Urothelium cell line (cell line): ENCODE data around the gene RPN2.
"Not testable (repeated sequence)": the region's sequence is repeated elsewhere in the genome, so short reads cannot be mapped to it uniquely, and the experiment has no call there.

Experiments
- DNase-seq: peaks from one replicate; pipeline ENCODE4 v3.0.0; 2011; ENCODE audit warnings: low spot score, mixed read lengths
- FAIRE-seq: peaks from 2 replicates; lab custom pipeline; 2011; peaks lifted over from hg19 to GRCh38; lab: Jason Lieb, UNC

The RPN2 gene

DNA sequence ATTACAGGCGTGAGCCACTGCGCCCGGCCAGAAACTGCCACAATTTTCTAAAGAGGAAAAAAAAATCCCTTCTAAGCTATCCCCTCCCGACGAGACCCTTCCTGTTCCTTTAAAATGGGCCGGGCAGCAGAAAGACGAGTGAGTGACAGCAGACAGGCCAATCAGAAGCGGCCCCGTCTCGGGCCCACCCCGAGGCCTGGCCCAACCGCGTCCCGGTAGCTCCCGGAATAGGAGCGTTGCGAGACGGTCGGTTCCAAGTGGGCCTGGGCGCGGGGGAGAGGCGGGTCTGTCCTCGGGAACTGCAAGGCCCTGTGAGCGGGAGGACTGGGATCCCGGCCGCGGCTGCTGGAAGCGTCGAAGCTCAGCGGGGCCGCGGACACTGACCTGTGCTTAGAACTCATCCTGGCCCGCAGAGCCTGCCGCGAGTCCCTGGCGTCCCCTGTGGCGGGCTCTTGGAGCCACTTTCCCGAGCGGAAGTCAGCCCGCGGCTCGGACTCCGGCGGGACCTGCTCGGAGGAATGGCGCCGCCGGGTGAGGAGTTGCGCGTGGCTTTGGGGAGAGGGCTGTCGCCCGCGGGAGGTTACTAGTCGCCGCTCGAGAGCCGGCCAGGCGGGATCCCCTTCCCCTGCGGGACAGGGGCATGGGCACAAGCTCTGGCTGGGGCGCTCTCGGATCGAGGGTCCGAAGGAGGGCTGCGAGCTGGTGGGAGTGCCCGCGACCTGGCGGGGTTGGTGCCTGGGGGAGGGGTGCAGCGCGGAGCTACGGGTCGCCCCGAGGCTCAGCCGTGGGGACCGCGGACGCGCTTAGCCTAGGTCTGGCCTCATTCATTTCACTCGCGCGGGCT, at the start of gene RPN2, which contains the start of gene MROH8:
TSS of gene RPN2 (plus strand) at position 492 of the 844 bp plus-strand sequence. CDS start at position 519, 27 bp downstream.
TSS of gene MROH8 (minus strand) at position 710 of the 844 bp plus-strand sequence.
- FAIRE-seq: no peak
- peak; percentile 98 for DNase-seq

DNA sequence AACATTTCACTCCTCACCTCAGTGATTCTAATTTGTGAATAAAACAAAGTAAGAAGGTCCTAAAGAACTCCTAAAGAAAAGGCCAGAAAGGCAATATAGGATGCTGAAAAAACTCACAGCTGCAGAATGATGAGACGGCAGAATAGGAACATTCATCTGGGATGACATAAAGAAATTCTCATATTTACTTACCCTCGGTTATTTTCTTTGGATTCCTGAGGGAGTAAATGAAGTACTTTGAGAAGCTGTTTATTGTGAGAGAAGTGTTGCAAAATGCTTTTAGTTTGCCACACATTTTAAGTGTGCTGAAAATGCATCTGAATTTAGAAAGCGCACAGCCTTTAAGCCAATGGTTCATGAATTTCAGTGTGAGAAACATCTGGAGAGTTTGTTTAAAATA, 47.6 kb upstream of the RPN2 start:
- DNase-seq: no peak
- no peak for FAIRE-seq

- FAIRE-seq (no peak), DNase-seq (no peak)
These were observed 45.2 kb upstream of the RPN2 start for GRCh38 chr20:37133952-37134351.

DNA sequence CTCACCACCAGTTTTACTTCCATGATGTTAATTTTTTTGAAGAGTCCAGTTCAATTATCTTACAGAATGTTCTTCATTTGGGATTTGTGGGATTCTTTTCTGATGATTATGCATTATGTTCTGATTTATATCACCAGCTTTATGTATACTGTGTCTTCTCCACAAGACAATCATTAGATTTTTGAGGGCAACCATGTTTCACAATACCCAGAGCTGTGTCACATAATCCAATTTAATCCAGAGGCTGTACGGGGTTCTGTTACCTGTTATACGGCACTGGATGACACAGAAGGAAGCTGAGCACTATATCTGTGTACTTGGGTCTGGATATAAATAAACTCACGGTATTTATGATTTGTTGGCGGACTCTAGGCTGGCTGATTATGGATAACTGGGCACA, 41.6 kb upstream of the RPN2 start:
- FAIRE-seq (no peak), DNase-seq (no peak)

- DNase-seq (no peak), FAIRE-seq (no peak)
These were observed 36.4 kb upstream of the RPN2 start for GRCh38 chr20:37142708-37143107.

GRCh38 chr20:37144856-37145404, 34.2 kb upstream of the RPN2 start:
- DNase-seq (no peak), FAIRE-seq (no peak)

DNA sequence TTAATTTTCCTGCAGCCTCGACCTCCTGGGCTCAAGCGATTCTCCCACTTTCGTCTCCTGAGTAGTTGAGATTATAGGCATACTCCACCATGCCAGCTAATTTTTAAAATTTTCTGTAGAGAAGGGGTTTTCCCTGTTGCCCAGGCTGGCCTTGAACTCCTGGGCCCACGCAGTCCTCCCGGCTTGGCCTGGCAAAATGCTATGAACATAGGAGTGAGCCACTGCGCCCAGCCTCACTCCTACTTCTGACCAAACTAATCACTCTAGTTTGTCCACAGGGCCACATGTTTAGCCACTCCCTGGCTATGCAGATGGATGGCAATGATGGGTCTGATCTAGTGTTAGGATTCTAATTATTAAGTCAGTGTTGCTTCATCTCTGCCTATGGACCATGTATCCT, 31.9 kb upstream of the RPN2 start:
- FAIRE-seq (no peak), DNase-seq (no peak)

DNA sequence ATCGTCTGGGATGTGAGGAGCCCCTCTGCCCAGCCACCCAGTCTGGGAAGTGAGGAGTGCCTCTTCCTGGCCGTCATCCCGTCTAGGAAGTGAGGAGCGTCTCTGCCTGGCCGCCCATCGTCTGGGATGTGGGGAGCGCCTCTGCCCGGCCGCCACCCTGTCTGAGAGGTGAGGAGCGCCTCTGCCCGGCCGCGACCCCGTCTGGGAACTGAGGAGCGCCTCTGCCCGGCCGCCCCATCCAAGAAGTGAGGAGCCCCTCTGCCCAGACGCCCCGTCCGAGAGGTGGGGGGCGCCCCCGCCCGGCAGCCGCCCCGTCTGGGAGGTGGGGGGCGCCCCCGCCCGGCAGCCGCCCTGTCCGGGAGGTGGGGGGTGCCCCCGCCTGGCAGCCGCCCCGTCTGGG, 28.3 kb upstream of the RPN2 start:
- DNase-seq, FAIRE-seq: not testable (repeated sequence)

DNA sequence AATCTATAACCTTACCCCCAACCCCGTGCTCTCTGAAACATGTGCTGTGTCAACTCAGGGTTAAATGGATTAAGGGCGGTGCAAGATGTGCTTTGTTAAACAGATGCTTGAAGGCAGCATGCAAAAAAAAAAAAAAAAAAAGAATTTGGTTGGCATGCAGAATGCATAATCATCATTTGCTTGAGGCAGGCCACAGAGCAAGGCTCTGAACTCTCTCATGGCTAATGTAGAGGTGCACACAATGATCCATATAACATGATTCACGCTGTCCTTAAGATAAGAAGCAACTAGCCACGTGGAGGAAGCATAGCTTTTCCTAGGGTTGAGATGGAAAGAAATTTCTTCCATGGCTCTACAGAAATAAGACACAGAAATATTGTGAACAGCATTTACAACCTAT, 27.6 kb upstream of the RPN2 start:
- no peak for FAIRE-seq
- no peak for DNase-seq

DNA sequence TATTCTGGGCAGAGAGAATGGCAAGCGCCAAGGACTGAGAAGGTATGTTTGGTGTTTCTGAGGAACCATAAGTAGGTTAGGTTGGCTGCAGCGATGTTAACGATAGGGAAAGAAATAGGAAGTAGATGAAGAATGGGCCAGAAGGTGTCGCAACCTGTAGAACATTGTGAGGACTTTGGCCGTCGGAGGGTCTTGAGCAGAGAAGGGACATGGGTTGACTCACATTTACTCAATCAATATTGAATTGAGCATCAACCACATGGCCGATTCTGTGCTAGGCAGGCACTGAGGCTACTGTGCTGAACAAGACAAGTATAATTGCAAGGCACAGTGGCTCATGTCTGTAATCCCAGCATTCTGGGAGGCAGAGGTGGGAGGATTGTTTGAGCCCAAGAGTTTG, 26.8 kb upstream of the RPN2 start:
- DNase-seq (no peak), FAIRE-seq (no peak)

DNA sequence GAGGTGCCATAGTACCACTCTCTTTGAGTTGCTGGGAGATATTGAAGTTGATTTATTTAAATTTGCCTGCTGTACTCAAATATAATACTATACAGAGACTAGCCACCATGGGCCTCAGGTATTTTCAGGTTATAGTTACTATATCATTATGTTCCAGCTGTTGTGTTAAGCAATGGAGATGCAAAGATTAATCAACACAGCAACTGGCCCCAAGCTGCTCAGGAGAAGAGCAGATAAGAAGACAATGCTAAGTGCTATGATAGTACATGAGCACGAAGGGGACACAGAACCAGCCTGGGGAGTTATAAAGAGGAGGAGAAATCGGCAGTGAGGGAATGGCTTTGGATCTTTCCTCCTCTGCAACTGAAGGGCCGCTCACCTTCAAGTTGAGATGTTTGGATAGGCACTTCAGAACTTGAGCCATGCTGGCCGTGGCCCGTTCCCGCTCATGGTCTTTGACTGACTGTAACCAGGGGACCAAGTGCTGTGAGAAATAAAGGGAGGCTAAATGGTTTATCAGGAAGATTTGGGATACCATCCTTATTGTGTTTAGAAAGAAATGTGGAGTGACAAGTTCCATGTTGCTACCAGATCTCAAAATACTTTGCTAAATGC, 24.3 kb upstream of the RPN2 start:
- no peak for DNase-seq
- FAIRE-seq: no peak

DNA sequence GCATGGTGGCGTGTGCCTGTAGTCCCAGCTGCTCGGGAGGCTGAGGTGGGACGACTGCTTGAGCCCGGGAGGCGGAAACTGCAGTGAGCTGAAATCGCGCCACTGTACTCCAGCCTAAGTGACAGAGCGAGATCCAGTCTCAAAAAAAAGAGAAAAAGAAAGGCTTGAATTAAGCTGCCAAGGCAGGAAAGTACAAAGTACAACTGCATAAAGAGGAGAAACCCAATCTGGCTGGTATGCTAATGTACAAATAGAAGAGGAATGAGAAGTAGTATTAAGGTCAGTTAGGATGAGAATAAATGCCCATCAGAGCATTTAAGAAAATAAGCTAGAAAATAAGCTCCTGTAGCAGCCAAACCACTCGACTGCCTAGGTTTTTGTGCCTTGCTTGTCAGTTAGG, 23.1 kb upstream of the RPN2 start:
- FAIRE-seq: no peak

DNA sequence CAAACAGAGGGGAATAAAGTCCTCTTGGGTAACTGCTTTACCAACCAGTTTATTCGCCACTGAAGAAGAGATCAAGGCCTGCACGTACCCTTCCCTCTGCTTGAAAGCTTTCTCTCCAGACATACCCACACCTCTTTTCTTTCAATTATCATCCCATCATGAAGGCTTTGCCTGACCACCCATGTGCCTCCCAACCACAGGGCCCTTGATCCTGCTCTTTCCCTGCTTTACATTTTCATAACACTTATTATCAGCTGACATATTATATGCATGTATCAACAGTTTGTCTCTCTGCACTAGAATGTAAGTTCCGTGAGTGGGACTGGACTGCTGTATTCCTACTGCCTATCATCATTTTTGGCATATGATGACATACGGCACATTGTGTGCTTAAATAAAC, 20.9 kb upstream of the RPN2 start:
- no peak for FAIRE-seq
- no peak for DNase-seq

More for the DNA sequence above, 23.1 kb upstream of the RPN2 start:
- DNase-seq: no peak

- no peak for FAIRE-seq
These were observed 18.4 kb upstream of the RPN2 start for GRCh38 chr20:37160683-37161082.

DNA sequence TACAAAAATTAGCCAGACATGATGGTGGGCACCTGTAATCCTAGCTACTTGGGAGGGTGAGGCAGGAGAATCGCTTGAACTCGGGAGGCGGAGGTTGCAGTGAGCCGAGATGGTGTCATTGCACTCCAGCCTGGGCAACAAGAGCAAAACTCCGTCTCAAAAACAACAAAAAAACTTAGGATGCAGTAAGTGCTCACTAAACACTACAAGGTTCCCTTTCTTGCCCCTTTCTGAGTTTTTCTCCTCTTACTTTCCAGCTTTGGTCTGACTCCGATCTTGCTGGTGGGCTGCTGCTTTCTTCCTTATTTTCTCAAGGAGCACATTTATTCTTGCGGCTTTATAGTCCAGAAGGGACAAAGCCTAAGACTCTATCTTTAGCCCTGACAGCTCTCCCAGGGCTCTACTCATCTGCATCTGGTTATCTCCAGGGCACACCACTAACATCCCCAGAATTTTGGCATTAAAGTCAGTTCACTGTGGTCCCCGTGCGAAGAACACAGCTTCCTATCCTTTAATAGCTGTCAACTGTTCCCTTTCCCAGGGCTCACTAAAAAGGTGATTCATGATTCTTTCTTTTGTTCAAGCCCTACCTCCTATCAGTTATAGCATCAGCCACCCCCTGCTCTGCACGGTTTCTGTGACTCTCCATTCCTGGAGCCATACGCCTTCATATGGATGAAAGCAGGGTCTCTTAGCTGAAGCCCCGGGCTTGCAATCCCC, 17.1 kb upstream of the RPN2 start:
- FAIRE-seq (no peak), DNase-seq (no peak)

More at GRCh38 chr20:37160683-37161082, 18.4 kb upstream of the RPN2 start:
- no peak for DNase-seq

DNA sequence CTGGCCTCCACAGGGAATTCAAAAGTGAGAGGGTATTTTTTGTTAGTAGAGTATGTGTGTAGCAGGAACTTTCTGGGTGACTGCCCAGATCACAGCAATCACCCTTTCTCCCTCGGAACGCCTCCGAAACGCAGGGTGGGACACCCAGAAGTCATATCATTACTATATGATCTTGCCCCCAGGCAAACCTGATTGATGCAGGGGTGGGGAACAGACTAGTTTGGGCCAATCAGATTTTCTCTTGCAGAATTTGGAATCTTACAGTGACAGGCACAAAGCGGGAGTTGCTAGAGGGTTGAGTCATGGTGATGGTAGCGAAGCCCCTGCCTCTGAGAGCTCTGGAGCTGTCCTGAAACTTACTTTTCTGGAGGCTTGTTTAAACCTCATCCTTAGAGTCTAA, 16.5 kb upstream of the RPN2 start:
- no peak for FAIRE-seq

GRCh38 chr20:37163832-37164554, 15.1 kb upstream of the RPN2 start:
- no peak for DNase-seq
- no peak for FAIRE-seq

More for the DNA sequence above, 16.5 kb upstream of the RPN2 start:
- DNase-seq: no peak

DNA sequence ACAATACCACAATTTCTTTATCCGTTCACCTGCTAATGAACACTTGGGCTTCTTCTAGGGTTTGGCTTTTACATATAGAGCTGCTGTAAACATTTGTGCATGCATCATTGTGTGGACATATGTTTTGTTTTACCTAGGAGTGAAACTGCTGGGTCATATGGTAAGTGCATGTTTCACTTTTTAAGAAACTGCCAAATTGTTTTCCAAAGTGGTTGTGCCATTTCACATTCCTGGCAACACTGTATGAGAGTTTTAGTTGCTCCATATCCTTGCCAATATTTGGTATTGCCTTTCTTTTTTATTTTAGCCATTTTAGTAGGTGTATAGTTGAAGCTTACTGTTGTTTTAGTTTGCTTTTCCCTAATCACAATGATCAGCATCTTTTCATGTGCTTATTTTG, 14.1 kb upstream of the RPN2 start:
- DNase-seq (no peak), FAIRE-seq (no peak)

GRCh38 chr20:37166867-37167266, 12.3 kb upstream of the RPN2 start:
- DNase-seq (no peak), FAIRE-seq (no peak)

- DNase-seq (no peak), FAIRE-seq (no peak)
These were observed 6.3 kb upstream of the RPN2 start for GRCh38 chr20:37172836-37173235.
